Skeletal muscle tissue (tissue), 4 donors: ENCODE measurements around the gene PAQR5. TPM values are rescaled to one million over a fixed set of nuclear protein-coding genes. Genes with fewer than 3 reads are reported as not detected.

Source experiments
- H3K27ac ChIP-seq: one replicate; pipeline ENCODE4 v1.7.0; 2013; ENCODE audit warnings: mild to moderate bottlenecking, low read depth, low read length, inconsistent platforms
- H3K27me3 ChIP-seq, 3 donors: one replicate each; pipeline ENCODE4 v1.7.0; 2013; ENCODE audit warnings: low read length in 3 of 3; ENCODE audit not compliant: control insufficient read depth in 3 of 3, insufficient read depth in 3 of 3
- H3K36me3 ChIP-seq, 3 donors: one replicate each; pipeline ENCODE4 v1.7.0; 2013; ENCODE audit warnings: low read length in 3 of 3; ENCODE audit not compliant: control insufficient read depth in 3 of 3, insufficient read depth in 3 of 3
- H3K4me1 ChIP-seq, 3 donors: one replicate each; pipeline ENCODE4 v1.7.0; 2013; ENCODE audit warnings: low read length in 3 of 3, mild to moderate bottlenecking in 3 of 3; ENCODE audit not compliant: control insufficient read depth in 3 of 3, insufficient read depth in 3 of 3
- H3K4me3 ChIP-seq, 3 donors: one replicate each; pipeline ENCODE4 v1.7.0; 2013; ENCODE audit warnings: low read length in 3 of 3
- H3K9ac ChIP-seq, 3 donors: one replicate each; pipeline ENCODE4 v1.7.0; 2013; ENCODE audit warnings: low read length in 3 of 3, mild to moderate bottlenecking in 3 of 3, moderate library complexity in 2 of 3, low read depth in 1 of 3
- H3K9me3 ChIP-seq, 3 donors: one replicate each; pipeline ENCODE4 v1.7.0; 2013; ENCODE audit warnings: low read length in 3 of 3; ENCODE audit not compliant: control insufficient read depth in 3 of 3
- total RNA-seq: library from RNA; depleted of rRNA; stranded (reverse); fragments of >200 nt; gene quantifications from one replicate; pipeline ENCODE4 v1.2.3, GENCODE V29; 2014
- donor health status: Osteomylitis.

The PAQR5 gene
- total RNA-seq, 1 donor from 2014 or later = under 0.01 TPM

DNA sequence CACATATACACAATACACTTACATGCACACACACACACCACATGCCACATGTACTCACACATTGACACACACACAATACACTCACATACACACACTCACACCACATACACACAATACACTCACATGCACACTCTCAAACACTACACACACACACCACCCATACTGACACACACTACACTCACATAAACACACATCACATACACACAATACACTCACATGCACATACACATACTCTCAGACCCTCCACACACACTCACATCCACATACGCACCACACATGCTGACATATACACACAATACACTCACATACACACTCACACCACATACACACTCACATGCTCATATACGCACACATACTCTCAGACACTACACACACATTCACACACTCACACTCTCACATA, 87.1 kb downstream of the PAQR5 start:
- Histone ChIP-seq H3K4me3 (no peak overlapping the region), H3K4me1 (no peaks in the 10 kb centered on the region), H3K36me3 (no peaks in the 10 kb centered on the region), H3K9ac (no peak overlapping the region), H3K27ac (no peak overlapping the region), H3K9me3 (no peaks in the 10 kb centered on the region), H3K27me3 (no peaks in the 10 kb centered on the region)

DNA sequence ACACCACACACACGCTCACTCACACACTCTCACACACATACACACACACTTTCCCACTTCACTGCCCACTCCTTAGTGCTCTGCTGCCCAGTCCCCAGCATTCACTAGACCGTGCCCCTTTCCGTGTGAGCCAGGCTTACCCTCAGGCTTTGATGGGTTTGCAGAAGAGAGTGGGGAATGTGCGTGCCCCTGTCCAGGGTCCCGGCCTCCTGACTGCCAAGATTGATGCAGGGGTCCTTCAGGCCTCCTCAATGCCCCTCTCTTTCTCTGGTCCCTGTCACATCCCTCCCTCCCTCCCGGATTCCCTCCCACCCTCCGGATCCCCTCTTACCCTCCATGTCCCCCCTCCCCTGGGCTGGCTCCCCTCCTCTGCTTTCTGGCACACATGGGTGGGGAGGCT, 87.6 kb downstream of the PAQR5 start:
- Histone ChIP-seq H3K27me3 (no peaks in the 10 kb centered on the region), H3K4me1 (no peaks in the 10 kb centered on the region), H3K36me3 (no peaks in the 10 kb centered on the region), H3K27ac (no peak overlapping the region), H3K9ac (no peak overlapping the region), H3K9me3 (no peaks in the 10 kb centered on the region), H3K4me3 (no peak overlapping the region)

DNA sequence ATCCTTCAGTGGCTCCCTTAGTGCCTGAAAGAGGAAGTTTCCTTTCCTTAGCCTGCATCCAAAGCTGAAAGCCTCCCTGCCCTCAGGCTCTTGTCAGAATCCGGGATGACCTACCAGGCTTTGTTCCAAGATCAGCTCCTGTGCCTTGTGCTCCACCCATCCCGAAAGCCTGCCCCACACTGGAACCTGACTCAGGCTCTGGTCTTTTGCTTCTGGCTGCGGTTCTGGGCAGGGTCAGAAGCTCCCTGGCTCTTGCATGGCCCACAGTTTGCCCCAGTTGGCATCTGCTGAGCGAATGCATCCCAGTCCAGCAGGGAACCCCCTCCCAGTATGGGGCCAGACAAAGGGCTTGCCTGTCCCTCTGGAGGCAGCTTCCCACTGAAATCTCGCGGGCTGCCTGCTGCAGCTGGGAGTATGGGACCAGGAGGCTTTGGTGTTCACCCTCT, 89.6 kb downstream of the PAQR5 start:
- H3K9me3 ChIP-seq = no peaks in the 10 kb centered on the region
- H3K4me1 ChIP-seq = no peaks in the 10 kb centered on the region
- H3K27me3 ChIP-seq = no peaks in the 10 kb centered on the region
- H3K9ac ChIP-seq = no peak overlapping the region
- no peaks in the 10 kb centered on the region for H3K36me3 ChIP-seq
- H3K27ac ChIP-seq = no peak overlapping the region
- H3K4me3 ChIP-seq = no peak overlapping the region

DNA sequence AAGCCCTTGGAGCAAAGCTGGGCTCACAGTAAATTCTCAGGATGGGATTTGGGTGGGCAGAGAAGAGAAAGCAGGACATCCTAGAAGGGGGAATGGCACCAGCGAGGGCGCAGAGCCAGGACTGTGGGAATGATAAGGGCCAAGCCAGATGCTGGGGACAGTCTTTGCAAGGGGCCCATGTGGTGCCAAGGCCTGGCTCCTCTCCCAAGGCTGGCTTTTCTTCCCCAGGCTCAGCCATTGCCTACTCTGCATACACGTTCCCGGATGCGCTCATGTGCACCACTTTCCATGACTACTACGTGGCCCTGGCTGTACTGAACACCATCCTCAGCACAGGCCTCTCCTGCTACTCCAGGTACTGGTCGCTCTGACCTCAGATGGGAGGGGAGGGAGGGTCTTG, 90.7 kb downstream of the PAQR5 start:
- Histone ChIP-seq H3K4me3 (no peak overlapping the region), H3K9ac (no peak overlapping the region)

DNA sequence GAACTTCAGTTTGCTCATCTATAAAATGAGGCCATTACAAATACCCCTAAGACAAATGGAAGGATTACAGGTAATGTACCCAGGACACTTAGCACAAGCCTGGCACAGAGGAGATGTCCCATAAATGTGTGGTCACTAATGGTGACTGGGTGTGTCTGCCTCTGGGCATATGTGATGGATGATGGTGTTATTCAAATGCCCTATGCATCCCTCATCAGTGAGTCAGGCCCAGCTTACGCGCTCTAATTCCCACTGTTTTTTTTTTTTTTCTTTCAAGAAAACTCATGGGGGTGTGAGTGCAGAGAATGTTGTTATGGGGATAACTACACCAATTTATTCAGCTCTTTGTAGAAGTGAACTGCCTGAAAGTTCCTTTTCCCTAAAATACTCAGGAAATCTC, 91.9 kb downstream of the PAQR5 start:
- Histone ChIP-seq H3K27me3 (peaks cover 0 to 4% (median 3%) of the 10 kb centered on the region in 3 donors), H3K4me3 (no peak overlapping the region), H3K9ac (no peak overlapping the region), H3K36me3 (no peaks in the 10 kb centered on the region), H3K9me3 (no peaks in the 10 kb centered on the region), H3K27ac (no peak overlapping the region), H3K4me1 (peaks cover 0 to 7% (median 6%) of the 10 kb centered on the region in 3 donors)

More for the DNA sequence above, 90.7 kb downstream of the PAQR5 start:
- Histone ChIP-seq H3K9me3 (no peaks in the 10 kb centered on the region), H3K27me3 (no peaks in the 10 kb centered on the region), H3K27ac (no peak overlapping the region), H3K4me1 (peaks cover 0 to 2% (median 2%) of the 10 kb centered on the region in 3 donors), H3K36me3 (no peaks in the 10 kb centered on the region)

DNA sequence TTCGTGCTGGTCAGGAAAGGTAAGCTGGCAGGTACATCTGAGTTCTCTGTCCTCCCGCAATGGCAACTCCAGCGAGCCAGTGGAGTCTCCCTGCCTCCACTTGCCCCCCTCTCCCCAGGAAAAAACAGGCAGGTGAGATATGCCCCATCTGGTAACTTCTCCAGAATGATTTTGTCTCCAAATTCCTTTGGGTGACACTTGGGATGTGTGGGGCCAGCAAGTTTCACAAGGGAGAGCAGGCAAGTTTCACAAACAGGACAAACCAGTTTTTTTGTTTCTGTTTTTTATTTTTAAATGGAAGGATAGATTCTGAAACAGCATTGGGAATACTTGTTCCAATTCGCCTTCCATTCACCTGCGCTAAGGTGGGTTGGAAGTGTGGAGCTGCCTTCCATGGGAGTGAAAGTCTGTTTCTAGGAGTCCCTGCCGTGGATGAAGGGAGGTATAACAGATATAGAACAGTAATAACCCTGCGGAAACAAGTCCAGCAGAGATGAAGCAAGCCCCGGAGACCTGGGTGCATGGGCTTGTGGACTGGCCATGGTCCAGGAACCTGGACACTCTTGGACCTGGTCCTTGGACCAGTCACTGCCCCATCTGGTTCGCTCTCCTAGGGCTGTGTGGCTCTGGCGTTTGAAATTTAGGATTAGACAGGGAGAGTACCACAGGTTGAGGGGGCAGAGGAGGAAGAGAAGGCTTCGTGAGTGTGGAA, 92.5 kb downstream of the PAQR5 start:
- Histone ChIP-seq H3K36me3 (no peaks in the 10 kb centered on the region), H3K9me3 (no peaks in the 10 kb centered on the region), H3K27me3 (peaks cover 0 to 4% (median 3%) of the 10 kb centered on the region in 3 donors), H3K27ac (no peak overlapping the region), H3K4me3 (no peak overlapping the region), H3K4me1 (peaks cover 0 to 7% (median 6%) of the 10 kb centered on the region in 3 donors), H3K9ac (no peak overlapping the region)

DNA sequence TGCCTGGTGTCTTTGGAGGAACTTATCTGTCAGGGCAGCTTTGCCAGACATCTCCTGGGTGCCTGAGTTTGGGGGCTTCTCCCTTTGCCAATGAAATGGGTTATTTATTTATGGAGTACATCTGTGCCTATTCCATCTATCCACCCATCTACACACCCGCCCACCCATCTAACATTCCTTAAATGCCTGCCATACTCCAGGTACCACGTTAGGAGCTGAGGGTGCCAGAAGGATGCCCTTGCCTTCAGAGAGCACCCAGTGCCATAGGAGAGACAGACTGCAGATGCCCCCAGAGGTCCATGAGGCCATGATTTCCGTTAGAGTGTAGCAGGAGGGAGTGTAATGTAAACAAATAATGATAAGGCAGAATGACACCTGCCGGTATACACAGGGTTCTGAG, 93.6 kb downstream of the PAQR5 start:
- H3K27me3 ChIP-seq = peaks cover 0 to 4% (median 3%) of the 10 kb centered on the region in 3 donors
- peaks cover 0 to 7% (median 6%) of the 10 kb centered on the region in 3 donors for H3K4me1 ChIP-seq
- H3K9me3 ChIP-seq = no peaks in the 10 kb centered on the region
- no peak overlapping the region for H3K4me3 ChIP-seq
- H3K9ac ChIP-seq = no peak overlapping the region
- H3K27ac ChIP-seq = no peak overlapping the region
- no peaks in the 10 kb centered on the region for H3K36me3 ChIP-seq

DNA sequence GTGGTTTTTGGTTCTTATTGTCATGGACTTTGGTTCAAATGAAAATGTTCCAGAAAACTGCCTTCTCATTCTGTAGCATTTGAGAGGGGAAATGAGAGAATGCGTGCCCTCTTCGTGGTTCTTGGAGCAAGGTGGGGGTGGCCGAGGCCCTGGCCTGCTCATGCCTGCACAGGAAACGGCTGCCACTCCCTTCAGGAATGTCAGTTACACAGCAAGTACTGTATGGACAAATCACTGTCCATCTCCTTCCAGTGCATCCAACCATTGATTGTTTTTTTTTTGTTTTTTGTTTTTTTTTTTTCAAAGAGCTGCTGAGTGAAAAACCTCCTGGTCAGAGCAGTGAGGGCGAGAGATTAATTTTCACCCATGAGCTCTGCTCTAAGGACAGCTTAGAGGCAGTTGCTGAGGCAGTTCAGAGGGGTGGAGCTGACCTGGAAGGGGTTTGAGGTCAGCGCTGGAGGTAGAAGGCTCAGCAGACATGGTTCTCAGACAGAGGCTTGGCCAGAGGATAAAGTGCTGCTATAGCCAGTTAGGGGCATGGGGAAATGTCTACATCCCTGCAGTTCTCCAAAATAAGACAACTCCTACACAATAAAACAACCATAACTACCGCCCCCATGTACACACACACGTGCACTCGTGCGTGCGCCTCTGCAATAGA, 95.2 kb downstream of the PAQR5 start:
- Histone ChIP-seq H3K27me3 (peaks cover 0 to 4% (median 3%) of the 10 kb centered on the region in 3 donors), H3K9me3 (no peaks in the 10 kb centered on the region), H3K4me3 (no peak overlapping the region), H3K4me1 (peaks cover 0 to 7% (median 6%) of the 10 kb centered on the region in 3 donors), H3K9ac (no peak overlapping the region), H3K27ac (no peak overlapping the region), H3K36me3 (no peaks in the 10 kb centered on the region)

DNA sequence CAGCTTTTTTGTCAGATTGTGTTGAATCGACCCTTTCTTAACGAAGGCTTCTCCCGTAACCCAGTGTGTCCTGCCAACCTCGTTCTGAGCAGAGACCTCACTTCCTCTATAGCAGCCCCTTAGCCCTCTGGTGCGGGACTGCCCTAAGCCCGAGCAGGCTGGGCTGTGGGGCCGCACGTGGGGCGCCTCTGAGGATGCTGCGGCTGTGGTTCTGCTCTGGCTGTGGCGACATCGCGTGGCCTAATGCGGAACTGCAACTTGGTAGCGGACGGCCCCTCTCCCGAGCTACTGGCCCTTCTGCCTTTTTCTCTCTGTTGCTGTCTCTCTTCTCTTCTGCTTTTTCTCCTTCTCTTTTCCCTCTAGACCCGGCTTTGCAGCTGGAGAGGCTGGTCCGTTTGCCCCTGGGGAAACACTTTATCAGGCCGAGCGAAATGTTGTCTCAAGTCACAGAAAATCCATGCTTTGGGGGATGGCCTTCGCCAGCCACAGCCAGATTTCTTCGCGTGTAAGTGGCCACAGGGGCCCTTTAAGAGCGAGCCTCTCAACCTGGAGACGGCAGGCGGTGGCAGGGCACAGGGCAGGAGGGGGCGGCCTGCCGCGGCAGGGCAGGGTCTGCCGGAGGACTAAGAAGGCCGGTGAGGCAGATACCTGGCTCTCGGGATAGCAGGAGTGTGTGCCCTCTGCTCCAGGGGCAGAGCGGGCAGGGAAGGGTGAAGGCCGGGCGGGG, 96.0 kb downstream of the PAQR5 start:
- Histone ChIP-seq H3K4me3 (peak overlapping the region in 2 of 3 donors; percentile 17 to 35), H3K4me1 (peaks cover 0 to 7% (median 6%) of the 10 kb centered on the region in 3 donors), H3K36me3 (no peaks in the 10 kb centered on the region), H3K27ac (no peak overlapping the region), H3K27me3 (peaks cover 0 to 4% (median 3%) of the 10 kb centered on the region in 3 donors), H3K9me3 (no peaks in the 10 kb centered on the region), H3K9ac (peak overlapping the region in 1 of 3 donors; percentile 8)

DNA sequence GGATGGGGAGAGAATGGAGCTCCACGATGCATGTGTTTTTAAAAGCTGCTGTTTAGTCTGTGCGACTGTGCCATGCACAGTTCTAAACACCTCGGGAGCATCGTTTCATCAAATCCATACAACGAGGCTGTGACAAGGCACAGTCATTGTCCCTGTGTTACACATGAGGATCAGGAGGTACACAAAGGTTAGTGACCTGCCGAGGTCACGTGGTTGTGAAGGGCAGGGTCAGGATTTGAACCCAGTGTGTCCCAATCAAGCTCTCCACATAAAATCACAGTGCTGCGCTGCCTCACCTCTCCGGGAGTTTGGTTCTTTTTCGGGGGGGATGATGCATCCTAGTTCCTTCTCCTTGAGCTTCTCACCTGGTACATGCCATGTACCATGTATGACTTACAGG, 96.7 kb downstream of the PAQR5 start:
- Histone ChIP-seq H3K9ac (no peak overlapping the region), H3K27me3 (peaks cover 0 to 4% (median 3%) of the 10 kb centered on the region in 3 donors), H3K36me3 (no peaks in the 10 kb centered on the region), H3K9me3 (no peaks in the 10 kb centered on the region), H3K4me3 (no peak overlapping the region), H3K4me1 (peaks cover 0 to 7% (median 6%) of the 10 kb centered on the region in 3 donors), H3K27ac (no peak overlapping the region)
